ENCODE measurements around the gene SMIM41.
A peak's percentile ranks its signal among the peaks of the same experiment; 100 is the strongest.

SMIM41 gene

GRCh38 chr12:52050758-52051541, 28.6 kb upstream of the SMIM41 start, which contains the start of gene NR4A1:
TSS of gene NR4A1 (plus strand) at chr12:52051442. CDS start at chr12:52054329, 2,887 bp downstream.
- DNase-seq (ENCODE audit: low read depth): peak; percentile 99

GRCh38 chr12:52052468-52053186, 26.9 kb upstream of the SMIM41 start:
- DNase-seq (ENCODE audit: low read depth): no peak

GRCh38 chr12:52053536-52054209, 25.8 kb upstream of the SMIM41 start:
- no peak for DNase-seq (ENCODE audit: low read depth)

GRCh38 chr12:52054231-52054832, 25.2 kb upstream of the SMIM41 start:
- DNase-seq (ENCODE audit: low read depth): no peak

GRCh38 chr12:52054833-52055730, 24.4 kb upstream of the SMIM41 start:
- no peak for DNase-seq (ENCODE audit: low read depth)

GRCh38 chr12:52055731-52056711, 23.5 kb upstream of the SMIM41 start:
- no peak for DNase-seq (ENCODE audit: low read depth)

- DNase-seq (ENCODE audit: low read depth): no peak
These were observed 22.5 kb upstream of the SMIM41 start for GRCh38 chr12:52056801-52057637.

- DNase-seq (ENCODE audit: low read depth): no peak
These were observed 21.6 kb upstream of the SMIM41 start for GRCh38 chr12:52057638-52058576.

- DNase-seq (ENCODE audit: low read depth): no peak
These were observed 20.7 kb upstream of the SMIM41 start for GRCh38 chr12:52058631-52059361.

- no peak for DNase-seq (ENCODE audit: low read depth)
These were observed 19.7 kb upstream of the SMIM41 start for GRCh38 chr12:52059582-52060497.

GRCh38 chr12:52060498-52061177, 18.9 kb upstream of the SMIM41 start:
- no peak for DNase-seq (ENCODE audit: low read depth)

- no peak for DNase-seq (ENCODE audit: low read depth)
These were observed 17.9 kb upstream of the SMIM41 start for GRCh38 chr12:52061470-52062166.

- no peak for DNase-seq (ENCODE audit: low read depth)
These were observed 17.1 kb upstream of the SMIM41 start for GRCh38 chr12:52062167-52063081.
